HG03045 (cell line): Measurements from ENCODE around the gene SMPD3.

Experiments used
- ATAC-seq: cut with Tn5 transposase; IDR thresholded peaks from one replicate; pipeline ENCODE4 v1.9.1; 2021; ENCODE audit warnings: mild to moderate bottlenecking, moderate library complexity; ENCODE audit not compliant: unreplicated experiment

Gene SMPD3

DNA sequence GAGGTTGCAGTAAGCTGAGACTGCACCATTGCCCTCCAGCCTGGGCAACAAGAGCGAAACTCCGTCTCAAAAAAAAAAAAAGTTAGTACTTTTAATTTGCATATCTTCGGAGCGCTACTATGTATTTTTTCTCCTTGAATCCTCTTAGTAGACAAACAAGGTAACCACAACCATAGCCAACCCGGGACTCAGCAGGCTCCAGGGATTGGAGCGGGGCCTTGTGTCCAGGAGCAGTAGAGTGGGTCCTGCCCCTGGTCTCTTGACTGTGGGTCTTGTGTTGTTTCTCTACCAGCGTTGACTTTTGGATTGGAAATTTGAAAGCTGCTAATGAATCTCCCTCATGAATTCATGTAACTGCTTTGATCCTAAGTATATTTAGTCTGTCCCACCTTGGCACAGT lies 105.2 kb downstream of the SMPD3 start:
- no peak for ATAC-seq

DNA sequence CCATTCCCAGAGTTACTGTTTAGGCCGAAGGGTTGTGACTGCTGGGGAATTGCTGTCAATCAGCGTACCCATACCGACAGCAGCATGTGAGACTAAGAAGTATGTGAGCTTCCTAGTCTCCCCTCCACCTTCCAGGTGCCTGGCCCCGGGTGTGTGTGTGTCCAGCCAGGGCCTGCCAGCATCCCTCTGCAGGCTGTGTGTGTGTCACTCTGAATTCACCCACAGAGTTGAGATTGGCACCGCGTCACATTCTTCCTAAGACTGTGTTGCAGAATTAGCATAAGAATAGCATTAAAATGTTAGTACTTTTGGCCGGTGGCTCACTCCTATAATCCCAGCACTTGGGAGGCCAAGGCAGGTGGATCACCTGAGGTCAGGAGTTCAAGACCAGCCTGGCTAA lies 105.7 kb downstream of the SMPD3 start:
- ATAC-seq = no peak

- no peak for ATAC-seq
These were observed 109.1 kb downstream of the SMPD3 start for GRCh38 chr16:68339214-68339613.

DNA sequence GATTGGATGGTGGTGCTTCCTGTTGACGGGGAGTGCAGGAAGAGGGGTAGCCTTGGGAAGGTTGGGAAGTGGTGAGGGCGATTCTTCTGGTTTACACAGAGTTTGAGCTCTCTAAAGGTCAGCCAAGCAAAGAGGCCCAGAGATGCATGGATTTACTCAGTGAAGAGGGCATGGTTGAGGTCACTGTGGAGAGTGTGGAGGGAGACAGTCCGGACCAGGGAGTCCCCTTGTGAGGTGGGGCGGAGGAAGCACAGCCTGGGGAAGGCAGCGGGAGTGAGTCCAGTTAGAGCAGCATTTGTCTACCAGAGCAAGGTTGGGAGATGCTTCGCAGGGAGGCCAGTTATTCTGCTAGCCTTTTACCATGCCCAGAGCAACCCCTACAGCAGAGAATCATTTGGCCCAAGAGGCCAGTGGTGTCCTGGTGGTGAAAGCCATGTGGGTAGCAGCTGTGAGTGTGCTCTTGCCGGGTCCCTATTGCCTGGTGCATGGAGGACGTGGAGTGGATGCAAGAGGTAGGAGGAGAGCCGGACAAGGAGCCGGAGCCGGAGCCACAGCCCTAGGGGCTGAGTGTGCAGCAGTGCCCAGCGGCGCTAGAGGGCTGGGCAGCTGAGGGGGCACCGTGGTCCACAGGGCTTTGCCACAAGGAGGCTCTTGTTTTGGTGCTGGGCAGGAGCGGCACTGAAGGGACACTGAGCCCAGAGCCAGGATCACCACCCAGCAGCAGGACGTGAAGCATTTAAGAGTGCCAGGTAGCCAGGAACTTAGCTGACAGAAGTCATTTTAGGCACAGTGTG lies 109.8 kb downstream of the SMPD3 start:
- no peak for ATAC-seq

DNA sequence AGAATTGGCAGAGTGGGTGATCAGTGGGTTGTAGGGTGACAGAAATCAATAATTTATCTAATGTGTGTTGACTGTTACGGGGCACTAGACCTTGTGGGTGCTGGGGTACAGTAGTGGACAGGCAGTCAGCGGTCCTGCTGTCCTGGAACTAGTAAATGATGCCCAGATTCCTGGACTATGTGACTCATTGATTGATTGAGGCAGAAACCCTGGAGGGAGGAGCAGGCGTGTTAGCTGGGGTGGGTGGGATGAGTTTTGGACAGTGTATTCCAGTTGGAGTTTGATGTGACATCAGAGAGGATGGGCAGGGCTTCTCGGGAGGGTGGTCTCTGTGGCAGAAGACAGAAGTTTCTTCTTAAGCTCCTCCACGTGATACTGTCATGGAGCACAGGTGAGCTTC lies 113.1 kb downstream of the SMPD3 start:
- no peak for ATAC-seq

- ATAC-seq = no peak
These were observed 115.7 kb downstream of the SMPD3 start for GRCh38 chr16:68332411-68333121.

DNA sequence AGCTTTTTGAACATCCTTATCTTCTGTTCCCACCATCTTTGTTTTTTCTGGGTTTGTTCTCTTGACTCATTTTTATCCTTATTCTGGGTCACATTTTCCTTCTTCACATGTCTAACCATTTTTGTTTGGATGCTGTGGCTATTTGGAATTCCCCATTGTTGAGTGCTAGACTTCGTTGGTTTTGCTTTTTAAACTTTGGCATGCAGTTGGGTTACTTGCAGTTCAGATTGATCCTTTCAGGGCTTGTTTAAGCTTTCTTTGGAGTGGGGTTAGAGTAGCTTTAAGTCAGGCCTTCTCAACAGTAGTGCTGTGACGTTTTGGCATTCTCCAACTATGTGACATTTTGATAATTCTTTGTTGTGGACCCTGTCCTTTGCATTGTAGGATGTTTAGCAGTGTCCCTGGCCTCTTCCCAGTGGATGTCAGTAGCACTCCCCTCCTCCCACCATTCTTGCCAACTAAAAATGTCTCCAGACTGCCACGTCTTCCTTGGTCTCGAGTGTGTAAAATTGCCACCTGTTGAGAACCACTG lies 116.4 kb downstream of the SMPD3 start:
- no peak for ATAC-seq

DNA sequence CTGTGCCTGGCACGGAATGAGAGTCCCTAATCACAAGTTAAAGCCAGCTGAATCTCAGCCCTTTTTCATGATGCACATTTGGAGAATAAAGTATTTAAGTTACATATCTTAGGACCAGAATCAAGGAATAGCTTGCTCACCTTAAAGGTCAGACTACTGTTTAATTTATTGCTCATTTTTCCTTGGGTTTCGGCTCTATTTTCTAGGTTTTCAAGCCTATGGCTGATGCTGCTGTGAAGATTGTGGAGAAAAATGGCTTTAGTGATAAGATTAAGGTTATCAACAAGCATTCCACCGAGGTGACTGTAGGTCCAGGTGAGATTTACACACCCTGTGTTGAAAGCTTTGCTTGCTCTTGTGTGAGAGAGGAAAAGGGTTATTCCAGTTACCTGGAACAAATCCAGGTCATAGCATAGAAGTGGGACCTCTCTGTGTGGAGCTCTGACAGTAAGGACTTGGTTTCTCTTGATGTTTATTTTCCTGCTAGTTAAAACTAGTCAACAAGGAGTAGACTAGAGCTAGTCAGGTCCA lies 119.4 kb downstream of the SMPD3 start:
- ATAC-seq = no peak

DNA sequence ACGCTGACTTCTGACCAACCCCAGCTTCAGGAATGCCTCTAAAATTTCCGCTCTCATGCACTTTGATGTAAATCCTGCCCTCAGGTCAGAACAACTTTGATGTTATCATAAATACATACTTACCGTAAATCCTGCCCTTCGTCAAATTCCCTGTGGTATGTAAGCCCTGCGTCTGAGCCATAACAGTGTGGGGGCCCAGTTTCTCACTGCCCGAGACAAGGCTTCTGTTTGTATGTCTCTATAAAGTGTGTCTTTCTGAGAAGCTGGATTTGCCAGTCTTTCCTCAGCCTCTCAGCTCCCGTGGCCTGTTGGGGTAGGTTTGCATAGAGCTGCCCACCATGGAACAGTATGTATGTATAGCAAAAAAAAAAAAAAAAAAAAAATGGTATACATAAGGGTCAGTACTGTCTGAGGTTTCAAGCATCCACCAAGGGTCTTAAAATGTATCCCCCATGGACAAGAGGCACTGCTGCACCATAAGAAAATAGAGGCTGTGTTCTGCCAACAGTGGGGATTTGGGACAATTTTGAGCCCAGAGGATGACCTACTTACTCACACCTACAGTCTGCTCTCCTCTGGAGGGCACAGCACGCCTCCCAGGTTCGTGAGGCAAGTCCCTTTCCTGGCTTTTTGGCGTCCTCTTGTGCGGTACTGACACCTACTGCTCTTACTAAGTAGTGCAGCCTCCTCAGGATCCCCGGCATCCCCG lies 120.0 kb downstream of the SMPD3 start:
- ATAC-seq = peak; percentile 61

- ATAC-seq = no peak
These were observed 123.4 kb downstream of the SMPD3 start for GRCh38 chr16:68324780-68325357.

DNA sequence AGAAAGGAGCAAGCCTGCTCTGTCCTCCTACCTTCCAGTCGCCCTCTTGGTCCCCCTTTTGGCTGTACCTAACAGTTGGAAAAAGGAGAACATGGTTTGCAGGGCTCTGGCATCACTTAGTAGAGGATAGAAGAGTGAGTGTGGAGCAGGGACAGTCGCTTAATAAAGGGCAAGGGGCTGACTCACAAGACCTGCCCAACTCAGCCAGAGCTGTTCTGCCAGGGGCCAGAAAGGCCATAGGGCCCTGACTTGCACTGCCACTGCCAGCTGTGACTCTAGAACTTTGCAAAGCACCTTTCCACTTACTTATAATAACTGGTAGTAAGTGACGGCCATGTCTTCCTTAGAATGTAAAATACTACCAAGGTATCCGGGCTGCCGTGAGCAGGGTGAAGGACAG lies 124.0 kb downstream of the SMPD3 start:
- no peak for ATAC-seq

DNA sequence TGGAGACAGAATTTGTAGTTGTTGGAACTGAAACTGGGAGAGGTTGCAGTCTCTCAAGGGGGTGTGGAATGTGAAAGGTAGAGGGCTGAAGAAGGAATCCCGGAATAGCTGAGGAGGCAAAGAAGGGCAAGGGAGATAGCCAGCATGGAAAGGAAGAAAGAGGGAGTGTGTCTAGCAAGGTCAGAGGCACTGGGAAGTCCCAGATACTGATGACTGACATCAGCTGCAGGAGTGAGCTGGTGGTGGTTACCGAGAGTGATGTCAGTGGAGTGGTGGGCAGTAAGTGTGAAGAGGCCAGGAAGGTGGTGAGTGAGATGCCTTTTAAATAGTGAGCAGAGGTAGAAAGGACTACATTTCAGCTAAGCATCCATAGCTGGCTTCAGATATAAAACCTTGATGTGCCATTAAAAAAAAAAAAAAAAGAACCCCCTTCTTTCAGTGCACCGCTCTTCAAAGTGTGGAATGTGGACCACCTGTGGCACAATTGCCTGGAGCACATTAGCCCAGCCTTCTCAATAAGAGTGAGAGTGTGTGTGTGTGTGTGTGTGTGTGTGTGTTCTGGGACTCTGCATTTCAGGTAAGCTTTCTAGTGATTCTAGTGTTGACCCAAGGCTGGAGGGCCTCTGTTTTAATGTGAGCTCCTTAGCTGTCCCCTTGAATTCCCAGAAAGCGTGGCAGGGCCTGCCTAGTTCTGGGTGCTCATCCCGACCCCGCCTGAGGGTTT lies 129.0 kb downstream of the SMPD3 start:
- ATAC-seq = no peak

GRCh38 chr16:68313116-68313515 lies 135.2 kb downstream of the SMPD3 start:
- ATAC-seq = no peak

- peak; percentile 97 for ATAC-seq
These were observed 137.4 kb downstream of the SMPD3 start, which contains the start of the genes PRMT7 and SLC7A6OS for GRCh38 chr16:68310774-68311511. Gene PRMT7 (plus strand): TSS chr16:68311019. CDS start chr16:68315980, 4,961 bp downstream. Gene SLC7A6OS (minus strand): TSS chr16:68310946. CDS start chr16:68310926, 20 bp downstream.

GRCh38 chr16:68310437-68310773 lies 137.9 kb downstream of the SMPD3 start:
- ATAC-seq = peak; percentile 29

DNA sequence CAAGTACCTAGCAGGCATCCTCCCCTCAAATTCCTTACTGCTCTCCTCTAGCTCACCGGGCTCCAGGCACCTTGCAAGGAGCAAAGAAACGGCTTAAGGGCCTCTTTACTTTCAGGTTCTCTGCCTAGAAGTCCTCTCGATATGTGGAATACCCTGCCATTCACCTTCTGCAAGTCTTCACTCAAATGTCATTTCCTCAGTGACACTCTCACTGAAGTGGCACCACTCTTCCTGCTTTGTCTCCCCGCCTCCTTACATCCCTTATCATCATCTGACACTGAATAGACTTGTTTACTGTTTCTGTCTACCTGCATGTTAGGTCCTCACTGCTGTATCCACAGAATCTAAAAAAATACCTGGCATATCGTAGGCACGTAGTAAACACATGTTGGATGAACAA lies 138.5 kb downstream of the SMPD3 start:
- no peak for ATAC-seq
